GM12874 (cell line): Measurements from ENCODE around the gene MRPL38.

Source experiments
- TF ChIP-seq, protein P1 (sequence below): IDR thresholded peaks from 2 replicates; pipeline ENCODE4 v1.5.1; 2011; ENCODE audit warnings: low read depth, mild to moderate bottlenecking, control low read depth, low read length, moderate library complexity; ENCODE audit not compliant: insufficient read depth

Gene MRPL38

DNA sequence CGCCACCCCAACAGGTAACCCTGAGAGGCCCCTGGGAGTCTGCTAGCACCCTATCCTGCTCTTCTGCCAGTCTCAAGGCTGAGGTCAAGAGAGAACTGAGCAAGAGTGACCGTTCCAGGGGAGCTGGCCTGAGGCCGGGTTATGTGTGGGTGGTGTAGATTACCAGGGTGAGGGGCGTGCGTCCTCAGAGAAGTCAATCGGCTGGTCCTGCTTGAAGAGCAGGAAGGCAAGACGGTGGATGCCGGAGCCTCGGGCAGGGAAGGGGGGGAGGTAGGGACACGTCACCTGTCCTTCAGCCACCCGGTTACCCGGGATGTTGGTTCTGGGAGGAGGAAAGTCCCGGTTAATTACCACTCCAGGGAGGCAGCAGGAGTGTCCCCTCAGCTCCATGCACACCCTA is 5.3 kb downstream of the MRPL38 start:
- TF ChIP-seq, protein P1, sequence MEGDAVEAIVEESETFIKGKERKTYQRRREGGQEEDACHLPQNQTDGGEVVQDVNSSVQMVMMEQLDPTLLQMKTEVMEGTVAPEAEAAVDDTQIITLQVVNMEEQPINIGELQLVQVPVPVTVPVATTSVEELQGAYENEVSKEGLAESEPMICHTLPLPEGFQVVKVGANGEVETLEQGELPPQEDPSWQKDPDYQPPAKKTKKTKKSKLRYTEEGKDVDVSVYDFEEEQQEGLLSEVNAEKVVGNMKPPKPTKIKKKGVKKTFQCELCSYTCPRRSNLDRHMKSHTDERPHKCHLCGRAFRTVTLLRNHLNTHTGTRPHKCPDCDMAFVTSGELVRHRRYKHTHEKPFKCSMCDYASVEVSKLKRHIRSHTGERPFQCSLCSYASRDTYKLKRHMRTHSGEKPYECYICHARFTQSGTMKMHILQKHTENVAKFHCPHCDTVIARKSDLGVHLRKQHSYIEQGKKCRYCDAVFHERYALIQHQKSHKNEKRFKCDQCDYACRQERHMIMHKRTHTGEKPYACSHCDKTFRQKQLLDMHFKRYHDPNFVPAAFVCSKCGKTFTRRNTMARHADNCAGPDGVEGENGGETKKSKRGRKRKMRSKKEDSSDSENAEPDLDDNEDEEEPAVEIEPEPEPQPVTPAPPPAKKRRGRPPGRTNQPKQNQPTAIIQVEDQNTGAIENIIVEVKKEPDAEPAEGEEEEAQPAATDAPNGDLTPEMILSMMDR: no peak

DNA sequence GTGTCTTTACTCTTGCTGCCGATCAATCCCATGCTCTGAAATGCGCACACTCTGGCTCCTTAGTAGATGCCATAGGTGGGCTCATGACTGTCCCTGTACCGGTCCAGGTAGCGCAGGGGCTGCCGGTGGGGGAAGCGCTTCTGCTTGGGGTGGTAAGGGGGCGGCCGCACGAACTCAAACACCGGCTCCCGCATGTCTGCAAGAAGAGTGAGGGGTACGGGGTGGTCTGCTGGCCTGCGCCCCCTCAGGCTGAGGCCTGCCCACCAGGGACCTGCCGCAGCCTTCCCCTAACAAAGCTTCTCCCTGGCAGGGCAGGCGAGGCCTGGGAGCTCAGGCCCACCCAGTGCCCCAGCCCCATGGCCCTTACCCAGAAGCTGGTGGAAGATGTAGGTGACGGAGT is 5.9 kb downstream of the MRPL38 start:
- TF ChIP-seq, protein P1: no peak

DNA sequence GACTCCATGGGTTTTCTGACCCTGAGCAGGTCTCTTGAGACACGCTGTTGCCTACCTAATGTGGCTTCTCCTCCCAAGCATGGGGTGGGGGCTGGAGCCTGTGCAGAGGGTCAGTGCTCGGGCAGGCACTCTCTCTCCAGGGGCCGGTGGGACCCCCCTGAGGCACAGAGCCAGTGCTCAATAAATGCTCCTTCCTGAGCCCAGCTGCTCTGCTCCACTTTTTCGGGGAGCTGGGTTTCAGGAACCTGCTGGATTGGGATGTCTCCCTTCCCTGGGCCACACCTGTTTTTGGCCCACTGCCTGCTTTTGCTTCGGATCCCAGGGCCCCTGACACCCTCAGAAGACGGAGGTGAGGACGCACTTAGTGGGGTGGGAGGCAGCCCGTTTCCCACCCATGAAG is 6.6 kb downstream of the MRPL38 start:
- TF ChIP-seq, protein P1: no peak

DNA sequence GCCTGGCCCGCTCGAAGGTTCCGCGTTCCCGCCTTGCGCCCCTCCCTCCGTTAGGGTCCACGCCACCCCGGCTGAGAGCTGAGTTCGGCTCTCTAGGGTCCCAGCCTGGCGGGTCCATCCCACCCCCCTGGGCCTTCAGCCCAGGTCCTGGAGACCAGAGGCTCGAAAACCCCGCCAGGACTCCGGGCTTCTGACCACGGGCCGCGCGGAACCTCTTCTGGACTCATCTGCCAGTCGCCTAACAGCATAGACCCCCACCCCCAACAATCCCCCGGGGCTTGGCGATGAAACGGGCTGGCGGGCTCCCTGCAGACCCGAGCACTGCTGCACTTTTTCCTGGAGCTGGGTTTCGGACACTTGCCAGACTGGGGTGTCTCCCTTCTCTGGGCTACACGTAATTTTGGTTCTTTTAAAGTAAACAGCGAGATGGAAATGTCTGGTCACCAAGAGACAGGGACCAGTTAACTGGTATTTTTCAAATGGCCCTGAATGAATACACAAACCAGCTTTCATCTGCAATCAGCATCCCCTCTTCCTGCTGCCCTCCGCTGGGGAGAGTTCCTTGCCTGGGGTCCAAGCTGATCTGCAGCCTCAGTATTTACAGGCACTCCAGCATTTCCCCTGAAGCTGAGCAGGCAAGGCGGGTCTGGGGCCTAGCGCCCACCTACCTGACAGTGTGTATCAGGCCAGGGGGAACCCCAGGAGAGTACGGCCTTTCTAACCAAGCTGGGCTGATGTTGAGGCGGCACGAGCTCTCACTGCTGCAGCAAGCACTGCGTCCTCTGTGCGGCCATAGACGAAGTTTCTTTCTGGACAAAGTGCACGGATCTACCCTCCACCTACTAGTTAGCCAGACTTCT is 7.3 kb downstream of the MRPL38 start:
- TF ChIP-seq, protein P1: no peak

DNA sequence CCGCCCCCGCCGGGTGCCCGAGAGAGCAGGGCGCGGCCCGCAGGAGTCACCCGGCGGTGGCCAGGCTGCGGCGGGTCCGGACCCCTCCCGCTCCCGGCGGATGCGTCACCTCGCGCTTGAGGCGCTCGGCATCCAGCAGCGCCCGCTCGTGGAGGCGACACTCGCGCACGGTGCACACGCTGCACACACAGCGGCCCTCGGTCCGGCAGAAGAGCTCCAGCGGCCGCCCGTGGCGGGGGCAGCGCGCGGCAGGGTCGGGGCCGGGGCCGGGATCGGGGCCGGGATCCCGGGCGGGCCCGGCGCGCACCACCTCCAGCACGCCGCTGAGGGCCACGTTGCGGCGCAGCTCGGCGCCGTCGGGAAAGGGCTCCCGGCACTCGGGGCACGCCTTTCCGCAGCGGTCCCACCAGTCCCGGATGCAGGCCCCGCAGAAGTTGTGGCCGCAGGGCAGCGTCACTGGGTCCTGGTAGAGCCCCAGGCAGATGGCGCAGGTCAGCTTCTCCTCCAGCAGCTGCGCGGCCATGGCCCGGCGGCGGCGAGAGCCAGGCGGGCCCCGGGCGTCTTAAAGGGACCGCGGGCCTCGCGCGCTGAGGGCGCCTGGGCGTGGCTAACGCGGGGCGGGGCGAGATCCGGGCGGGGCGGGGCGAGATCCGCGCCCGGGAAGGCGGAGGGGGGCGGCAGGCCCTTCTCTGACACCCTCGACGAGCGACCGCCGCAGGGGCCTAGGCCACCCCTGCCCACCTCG is 8.1 kb downstream of the MRPL38 start, which contains the start of gene TRIM65:
TRIM65 (minus strand) TSS at position 537 of the 745 bp plus-strand sequence; CDS start at position 523, 14 bp downstream.
- TF ChIP-seq, protein P1: peak; percentile 52

DNA sequence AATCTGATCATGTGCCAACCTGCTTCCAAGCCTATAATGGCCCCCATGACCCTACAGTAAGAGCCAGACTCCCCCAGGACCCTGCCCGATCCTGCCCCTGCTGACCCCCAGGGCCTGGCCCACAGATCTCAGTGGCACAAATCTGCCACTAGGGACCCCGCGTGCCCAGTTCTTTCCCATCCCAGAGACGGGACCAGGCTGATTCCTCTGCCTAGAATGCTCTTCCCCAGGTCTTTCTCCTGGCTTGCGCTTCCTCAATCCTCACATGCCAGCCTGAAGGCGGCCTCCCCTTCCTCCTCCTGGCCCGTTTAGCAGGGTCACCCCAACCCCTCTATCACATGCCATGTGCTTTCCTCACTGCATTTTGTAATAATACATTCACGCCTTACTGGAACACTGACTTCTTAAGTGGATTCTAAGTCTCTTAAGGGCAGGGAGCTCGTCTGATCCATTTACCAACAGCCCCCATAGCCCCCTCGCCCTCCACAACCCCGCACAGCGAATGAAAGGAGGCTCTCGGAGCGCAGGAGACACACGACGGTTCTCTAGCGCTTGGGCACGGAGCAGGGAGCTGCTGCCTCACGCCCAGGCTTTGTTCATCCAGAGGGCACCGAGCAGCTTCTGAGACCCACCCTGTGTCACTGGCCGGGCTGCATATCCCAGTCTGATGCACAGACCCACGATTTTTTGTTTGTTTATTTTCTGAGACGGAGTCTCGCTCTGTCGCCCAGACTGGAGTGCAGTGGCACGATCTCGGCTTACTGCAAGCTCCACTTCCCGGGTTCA is 9.1 kb downstream of the MRPL38 start:
- TF ChIP-seq, protein P1: peak; percentile 51
